T-helper 9 cell (primary cell): Measurements from ENCODE around the gene NLRC5.
"Not testable (repeated sequence)": the region's sequence is repeated elsewhere in the genome, so short reads cannot be mapped to it uniquely, and the experiment has no call there.

Experiments
- DNase-seq: peaks from one replicate; pipeline ENCODE4 v3.0.0-alpha.2; 2020

NLRC5 gene

GRCh38 chr16:57001026-57001679 lies 11.8 kb downstream of the NLRC5 start:
- no peak for DNase-seq

GRCh38 chr16:57003439-57004386 lies 14.4 kb downstream of the NLRC5 start:
- no peak for DNase-seq

- DNase-seq = no peak
Observed at GRCh38 chr16:57004387-57005250, 15.3 kb downstream of the NLRC5 start.

- not testable (repeated sequence) for DNase-seq
Observed at GRCh38 chr16:57005597-57005996, 16.2 kb downstream of the NLRC5 start.

- DNase-seq = no peak
Observed at GRCh38 chr16:57007050-57007449, 17.7 kb downstream of the NLRC5 start.

GRCh38 chr16:57007530-57007929 lies 18.2 kb downstream of the NLRC5 start:
- no peak for DNase-seq

- no peak for DNase-seq
Observed at GRCh38 chr16:57008440-57008839, 19.1 kb downstream of the NLRC5 start.

- DNase-seq = no peak
Observed at GRCh38 chr16:57009643-57010170, 20.4 kb downstream of the NLRC5 start.

GRCh38 chr16:57012353-57012752 lies 23.0 kb downstream of the NLRC5 start:
- DNase-seq = no peak

- no peak for DNase-seq
Observed at GRCh38 chr16:57013229-57013628, 23.9 kb downstream of the NLRC5 start.

GRCh38 chr16:57013902-57014301 lies 24.5 kb downstream of the NLRC5 start:
- no peak for DNase-seq

GRCh38 chr16:57016301-57016700 lies 26.9 kb downstream of the NLRC5 start:
- DNase-seq = no peak

- no peak for DNase-seq
Observed at GRCh38 chr16:57016831-57017230, 27.5 kb downstream of the NLRC5 start.

GRCh38 chr16:57017251-57017650 lies 27.9 kb downstream of the NLRC5 start:
- DNase-seq = no peak

GRCh38 chr16:57019746-57020145 lies 30.4 kb downstream of the NLRC5 start:
- DNase-seq = no peak

- DNase-seq = no peak
Observed at GRCh38 chr16:57020651-57021050, 31.3 kb downstream of the NLRC5 start.

GRCh38 chr16:57021757-57022156 lies 32.4 kb downstream of the NLRC5 start:
- no peak for DNase-seq

GRCh38 chr16:57022445-57022844 lies 33.1 kb downstream of the NLRC5 start:
- no peak for DNase-seq

GRCh38 chr16:57023541-57024249 lies 34.3 kb downstream of the NLRC5 start:
- DNase-seq = peak; percentile 73

- no peak for DNase-seq
Observed at GRCh38 chr16:57024894-57025680, 35.7 kb downstream of the NLRC5 start.
